ENCODE data around the gene NAT9.

The NAT9 gene

GRCh38 chr17:74728702-74729075, 47.5 kb downstream of the NAT9 start:
- Histone ChIP-seq H3K4me1 (ENCODE audit: control insufficient read depth, insufficient read depth, low read length) (no peaks in the 10 kb centered on the region), H3K9me3 (ENCODE audit: control insufficient read depth, insufficient read depth, low read length) (no peaks in the 10 kb centered on the region), H3K4me3 (ENCODE audit: low read depth, low read length) (no peak overlapping the region), H3K27me3 (ENCODE audit: control insufficient read depth, insufficient read depth, low read length) (peaks cover 4% of the 10 kb centered on the region), H3K9ac (ENCODE audit: low read depth, low read length) (no peak overlapping the region), H3K36me3 (ENCODE audit: control insufficient read depth, insufficient read depth, low read length) (no peaks in the 10 kb centered on the region)

GRCh38 chr17:74728033-74728701, 48.0 kb downstream of the NAT9 start:
- peaks cover 1% of the 10 kb centered on the region for H3K27me3 ChIP-seq (ENCODE audit: control insufficient read depth, insufficient read depth, low read length)
- H3K4me3 ChIP-seq (ENCODE audit: low read depth, low read length), result no peak overlapping the region
- no peaks in the 10 kb centered on the region for H3K9me3 ChIP-seq (ENCODE audit: control insufficient read depth, insufficient read depth, low read length)
- no peak overlapping the region for H3K9ac ChIP-seq (ENCODE audit: low read depth, low read length)
- no peaks in the 10 kb centered on the region for H3K36me3 ChIP-seq (ENCODE audit: control insufficient read depth, insufficient read depth, low read length)
- no peaks in the 10 kb centered on the region for H3K4me1 ChIP-seq (ENCODE audit: control insufficient read depth, insufficient read depth, low read length)

- no peak overlapping the region for H3K4me3 ChIP-seq (ENCODE audit: low read depth, low read length)
- no peaks in the 10 kb centered on the region for H3K9me3 ChIP-seq (ENCODE audit: control insufficient read depth, insufficient read depth, low read length)
- no peaks in the 10 kb centered on the region for H3K4me1 ChIP-seq (ENCODE audit: control insufficient read depth, insufficient read depth, low read length)
- no peaks in the 10 kb centered on the region for H3K36me3 ChIP-seq (ENCODE audit: control insufficient read depth, insufficient read depth, low read length)
- H3K9ac ChIP-seq (ENCODE audit: low read depth, low read length), result no peak overlapping the region
- no peaks in the 10 kb centered on the region for H3K27me3 ChIP-seq (ENCODE audit: control insufficient read depth, insufficient read depth, low read length)
Observed at GRCh38 chr17:74725111-74725510, 51.0 kb downstream of the NAT9 start.

- no peak overlapping the region for H3K4me3 ChIP-seq (ENCODE audit: low read depth, low read length)
- no peaks in the 10 kb centered on the region for H3K9me3 ChIP-seq (ENCODE audit: control insufficient read depth, insufficient read depth, low read length)
Observed at GRCh38 chr17:74723891-74724290, 52.3 kb downstream of the NAT9 start.

GRCh38 chr17:74722782-74723181, 53.4 kb downstream of the NAT9 start:
- no peak overlapping the region for H3K4me3 ChIP-seq (ENCODE audit: low read depth, low read length)
- no peak overlapping the region for H3K9ac ChIP-seq (ENCODE audit: low read depth, low read length)
- H3K4me1 ChIP-seq (ENCODE audit: control insufficient read depth, insufficient read depth, low read length), result no peaks in the 10 kb centered on the region
- H3K9me3 ChIP-seq (ENCODE audit: control insufficient read depth, insufficient read depth, low read length), result no peaks in the 10 kb centered on the region
- no peaks in the 10 kb centered on the region for H3K36me3 ChIP-seq (ENCODE audit: control insufficient read depth, insufficient read depth, low read length)
- H3K27me3 ChIP-seq (ENCODE audit: control insufficient read depth, insufficient read depth, low read length), result no peaks in the 10 kb centered on the region

More at GRCh38 chr17:74723891-74724290, 52.3 kb downstream of the NAT9 start:
- Histone ChIP-seq H3K4me1 (ENCODE audit: control insufficient read depth, insufficient read depth, low read length) (no peaks in the 10 kb centered on the region), H3K27me3 (ENCODE audit: control insufficient read depth, insufficient read depth, low read length) (no peaks in the 10 kb centered on the region), H3K9ac (ENCODE audit: low read depth, low read length) (no peak overlapping the region), H3K36me3 (ENCODE audit: control insufficient read depth, insufficient read depth, low read length) (no peaks in the 10 kb centered on the region)
